HG03175 (cell line): ENCODE results near the gene TMEM184A.
"Not testable (repeated sequence)": the region's sequence is repeated elsewhere in the genome, so short reads cannot be mapped to it uniquely, and the experiment has no call there.

Experiments used
- ATAC-seq: cut with Tn5 transposase; IDR thresholded peaks from one replicate; pipeline ENCODE4 v1.9.1; 2021; ENCODE audit warnings: mild to moderate bottlenecking, moderate library complexity; ENCODE audit not compliant: unreplicated experiment

The TMEM184A gene

GRCh38 chr7:1529383-1530116 lies 26.5 kb downstream of the TMEM184A start:
- ATAC-seq, result no peak

DNA sequence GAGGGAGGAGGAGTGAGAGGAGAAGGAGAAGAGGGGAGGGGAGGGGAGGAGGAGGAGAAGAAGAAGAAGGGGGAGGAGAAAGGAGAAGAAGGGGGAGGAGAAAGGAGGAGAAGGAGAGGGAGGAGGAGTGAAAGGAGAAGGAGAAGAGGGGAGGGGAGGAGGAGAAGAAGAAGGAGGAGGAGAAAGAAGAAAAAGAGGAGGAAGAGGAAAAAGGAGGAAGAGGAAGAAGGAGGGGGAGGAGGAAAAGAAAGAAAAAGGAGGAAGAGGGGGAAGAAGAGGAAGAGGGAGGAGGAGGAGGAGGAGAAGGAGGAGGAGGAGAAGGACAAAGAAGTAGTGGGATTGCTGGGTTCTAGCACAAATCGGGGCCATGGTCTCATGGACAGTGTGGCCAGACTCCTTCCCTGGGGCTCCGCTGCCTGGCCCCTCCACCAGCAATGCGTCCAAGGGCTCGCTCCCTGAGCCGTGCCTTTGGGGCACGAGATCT lies 29.7 kb downstream of the TMEM184A start:
- ATAC-seq, result no peak

DNA sequence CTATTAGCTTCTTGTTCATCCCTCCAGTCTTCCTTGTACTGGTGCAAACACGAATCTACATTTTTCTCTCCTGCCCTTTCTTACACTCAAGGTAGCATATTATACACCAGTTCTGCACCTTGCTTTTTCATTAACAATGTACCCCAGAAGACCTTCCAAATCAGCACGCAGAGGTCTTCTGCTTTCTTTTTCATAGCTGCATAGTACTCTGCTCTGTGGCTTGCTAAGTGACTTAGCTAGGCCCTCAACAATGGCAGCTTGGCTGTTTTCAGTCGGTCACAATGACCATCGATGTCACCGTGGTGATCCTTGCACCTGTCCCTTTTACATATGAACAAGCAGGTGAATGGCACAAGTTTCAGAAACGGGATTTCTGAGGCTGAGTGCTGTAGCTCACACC lies 30.6 kb downstream of the TMEM184A start:
- ATAC-seq, result no peak

DNA sequence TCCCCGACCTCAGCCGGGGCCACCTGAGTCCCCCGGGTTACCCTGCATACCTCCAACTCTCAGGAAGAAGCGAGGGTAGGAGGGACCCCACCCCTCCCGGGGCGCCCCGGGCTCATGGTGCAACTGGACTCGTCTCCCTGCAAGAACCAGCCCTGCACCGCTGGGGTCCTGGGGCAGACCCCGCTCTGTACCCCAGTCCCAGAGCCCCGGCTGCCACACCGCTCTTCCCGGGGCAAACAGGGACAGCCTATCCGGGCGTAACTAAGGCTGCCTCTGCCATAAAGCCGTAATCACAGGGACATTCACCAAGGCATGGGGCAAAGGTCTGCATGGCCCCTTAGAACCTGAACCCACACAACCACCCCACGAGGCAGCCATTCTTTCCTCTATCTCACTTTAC lies 32.2 kb downstream of the TMEM184A start:
- ATAC-seq, result no peak

- no peak for ATAC-seq
Measured at GRCh38 chr7:1523208-1523607, 32.8 kb downstream of the TMEM184A start.

GRCh38 chr7:1521456-1521855 lies 34.5 kb downstream of the TMEM184A start:
- ATAC-seq, result no peak

- ATAC-seq, result no peak
Measured at GRCh38 chr7:1520539-1521234, 35.3 kb downstream of the TMEM184A start.

GRCh38 chr7:1519322-1519922 lies 36.6 kb downstream of the TMEM184A start:
- not testable (repeated sequence) for ATAC-seq

- ATAC-seq, result no peak
Measured at GRCh38 chr7:1516586-1517251, 39.3 kb downstream of the TMEM184A start.

DNA sequence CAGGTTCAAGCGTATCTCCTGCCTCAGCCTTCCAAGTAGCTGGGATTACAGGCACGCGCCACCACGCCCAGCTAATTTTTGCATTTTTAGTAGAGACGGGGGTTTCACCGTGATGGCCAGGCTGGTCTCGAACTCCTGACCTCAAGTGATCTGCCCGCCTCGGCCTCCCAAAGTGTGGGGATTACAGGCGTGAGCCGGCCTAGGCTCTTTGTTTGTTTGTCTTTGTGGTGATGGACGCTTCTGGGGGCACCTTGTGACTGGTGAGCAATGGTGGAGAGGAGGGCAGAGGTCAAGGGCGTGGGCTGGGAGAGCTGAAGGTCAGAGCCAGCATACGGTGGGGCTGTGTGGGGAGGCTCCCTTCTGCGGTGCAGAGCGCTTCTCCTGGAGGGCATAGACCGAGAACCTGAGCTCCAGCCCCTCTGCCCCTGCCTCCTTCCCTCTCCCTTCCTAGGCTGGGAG lies 40.5 kb downstream of the TMEM184A start:
- ATAC-seq, result not testable (repeated sequence)

- no peak for ATAC-seq
Measured at GRCh38 chr7:1514995-1515401, 41.0 kb downstream of the TMEM184A start.

DNA sequence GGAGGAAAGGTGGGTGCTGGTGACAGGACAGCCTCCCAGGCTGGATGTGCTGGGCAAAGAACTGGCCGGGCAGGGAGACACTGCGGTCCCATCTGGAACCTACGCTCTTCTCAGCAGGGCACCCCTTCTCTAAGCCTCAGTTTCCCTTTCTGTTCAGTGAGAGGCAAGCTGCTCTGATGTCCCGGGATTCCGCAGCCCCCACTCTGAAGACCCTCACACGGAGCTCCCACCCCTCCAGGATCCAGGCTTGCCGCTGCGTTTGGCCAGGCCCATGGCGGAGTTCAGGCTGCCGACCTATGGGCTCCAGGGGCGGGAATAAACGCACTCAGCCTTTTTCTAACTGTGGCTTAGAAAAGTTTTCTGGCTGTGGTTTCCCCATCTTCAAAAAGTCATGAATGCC lies 41.6 kb downstream of the TMEM184A start:
- no peak for ATAC-seq

DNA sequence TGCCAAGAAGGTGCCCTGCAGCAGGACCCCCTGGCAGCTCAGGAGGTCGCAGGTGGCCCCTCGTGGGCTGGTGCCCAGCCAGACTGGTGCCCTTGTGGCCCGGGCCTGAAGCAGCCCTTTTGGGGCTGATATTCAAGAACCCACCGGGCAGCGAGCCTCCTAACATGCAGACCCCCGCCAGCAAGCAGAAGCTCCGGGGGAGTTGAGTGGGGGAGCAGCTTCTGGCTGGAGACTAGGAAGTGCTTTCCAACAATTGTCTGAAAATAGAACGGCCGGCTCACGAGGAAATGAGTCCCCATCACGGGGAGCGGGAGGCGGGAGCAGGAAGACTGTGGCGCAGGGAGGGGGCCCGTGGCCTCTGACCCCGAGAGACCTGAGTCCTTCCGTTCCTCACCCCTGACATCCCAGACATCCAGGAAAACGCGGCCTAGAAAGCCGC lies 42.3 kb downstream of the TMEM184A start:
- ATAC-seq, result no peak

GRCh38 chr7:1512781-1513656 lies 43.0 kb downstream of the TMEM184A start:
- no peak for ATAC-seq

DNA sequence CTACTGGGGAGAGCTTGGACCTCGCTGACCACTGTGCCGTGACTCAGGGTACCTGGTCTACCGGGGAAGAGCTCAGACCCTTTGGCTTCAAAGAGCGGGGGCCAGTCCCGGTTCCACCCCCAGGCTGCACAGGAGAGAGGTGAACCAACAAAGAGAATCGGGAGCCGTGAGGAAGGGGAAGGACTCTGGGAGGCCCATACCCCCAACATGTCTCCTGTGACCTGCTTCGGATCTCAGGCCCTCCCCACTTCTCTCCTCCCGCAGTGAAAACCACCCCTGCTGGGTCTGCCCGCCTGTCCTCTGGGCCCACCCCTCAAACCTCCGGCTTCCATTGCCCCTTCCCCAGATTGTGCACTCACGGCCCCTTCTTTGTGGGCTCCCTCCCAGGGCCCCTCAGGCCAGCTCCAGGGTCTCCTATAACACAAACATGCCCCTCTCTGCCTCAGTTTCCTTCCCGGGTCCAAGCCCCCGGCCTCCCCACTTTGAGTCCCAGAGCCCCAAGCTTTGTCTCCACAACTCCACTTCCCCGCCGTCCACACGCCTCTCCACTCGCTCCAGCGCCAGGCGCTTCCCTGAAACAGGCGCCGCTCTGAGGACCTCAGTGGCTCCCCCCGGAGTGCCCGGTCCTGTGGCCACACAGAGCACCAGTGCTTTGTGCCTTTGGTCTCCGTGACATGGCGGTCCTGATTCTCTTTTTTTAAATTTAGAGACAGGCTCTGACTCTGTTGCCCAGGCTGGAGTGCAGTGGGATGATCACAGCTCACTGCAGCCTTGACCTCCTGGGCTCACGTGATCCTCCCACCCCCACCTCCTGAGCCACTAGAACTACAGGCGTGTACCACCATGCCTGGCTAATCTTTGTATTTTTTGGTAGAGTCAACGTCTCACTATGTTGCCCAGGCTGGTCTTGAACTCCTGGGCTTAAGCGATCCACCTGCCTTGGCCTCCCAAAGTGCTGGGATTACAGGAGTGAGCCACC lies 44.3 kb downstream of the TMEM184A start:
- ATAC-seq, result no peak

GRCh38 chr7:1510780-1511154 lies 45.2 kb downstream of the TMEM184A start:
- ATAC-seq, result no peak

- no peak for ATAC-seq
Measured at GRCh38 chr7:1509226-1509625, 46.8 kb downstream of the TMEM184A start.

GRCh38 chr7:1508277-1508758 lies 47.7 kb downstream of the TMEM184A start:
- no peak for ATAC-seq
